GM18508 (cell line): ENCODE results near the gene MYBPHL.

ENCODE experiments used
- ATAC-seq: cut with Tn5 transposase; IDR thresholded peaks from one replicate; pipeline ENCODE4 v1.9.1; 2021; ENCODE audit warnings: moderate number of reproducible peaks; ENCODE audit not compliant: insufficient read depth, unreplicated experiment

MYBPHL gene

GRCh38 chr1:109254621-109255096, 52.2 kb downstream of the MYBPHL start:
- ATAC-seq = no peak

GRCh38 chr1:109253803-109254620, 52.8 kb downstream of the MYBPHL start:
- ATAC-seq = no peak

DNA sequence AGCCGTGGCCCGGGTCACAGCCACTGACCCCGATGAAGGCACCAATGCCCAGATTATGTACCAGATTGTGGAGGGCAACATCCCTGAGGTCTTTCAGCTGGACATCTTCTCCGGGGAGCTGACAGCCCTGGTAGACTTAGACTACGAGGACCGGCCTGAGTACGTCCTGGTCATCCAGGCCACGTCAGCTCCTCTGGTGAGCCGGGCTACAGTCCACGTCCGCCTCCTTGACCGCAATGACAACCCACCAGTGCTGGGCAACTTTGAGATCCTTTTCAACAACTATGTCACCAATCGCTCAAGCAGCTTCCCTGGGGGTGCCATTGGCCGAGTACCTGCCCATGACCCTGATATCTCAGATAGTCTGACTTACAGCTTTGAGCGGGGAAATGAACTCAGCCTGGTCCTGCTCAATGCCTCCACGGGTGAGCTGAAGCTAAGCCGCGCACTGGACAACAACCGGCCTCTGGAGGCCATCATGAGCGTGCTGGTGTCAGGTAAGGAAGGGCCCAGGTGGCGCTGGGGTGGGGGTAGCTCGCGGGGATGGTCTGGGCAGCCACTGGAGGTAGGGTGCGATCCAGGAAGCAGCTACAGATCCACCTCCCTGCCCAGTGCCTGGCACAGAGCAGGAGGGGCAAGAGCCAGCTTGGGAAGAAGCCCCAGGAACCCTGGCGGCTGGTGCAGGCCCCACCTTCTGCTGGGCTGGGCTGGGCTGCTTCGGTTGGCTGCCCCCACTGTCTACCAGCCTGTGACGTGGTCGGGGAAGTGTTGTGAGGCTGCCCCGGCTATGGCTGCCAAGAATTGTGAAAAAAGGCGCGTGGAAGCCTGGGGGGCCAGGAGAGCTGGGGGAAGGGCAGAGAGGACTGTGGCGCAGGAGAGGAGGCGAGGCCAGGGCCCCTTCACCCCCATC, 53.7 kb downstream of the MYBPHL start:
- no peak for ATAC-seq

- no peak for ATAC-seq
These were observed 54.5 kb downstream of the MYBPHL start for GRCh38 chr1:109252167-109252892.

DNA sequence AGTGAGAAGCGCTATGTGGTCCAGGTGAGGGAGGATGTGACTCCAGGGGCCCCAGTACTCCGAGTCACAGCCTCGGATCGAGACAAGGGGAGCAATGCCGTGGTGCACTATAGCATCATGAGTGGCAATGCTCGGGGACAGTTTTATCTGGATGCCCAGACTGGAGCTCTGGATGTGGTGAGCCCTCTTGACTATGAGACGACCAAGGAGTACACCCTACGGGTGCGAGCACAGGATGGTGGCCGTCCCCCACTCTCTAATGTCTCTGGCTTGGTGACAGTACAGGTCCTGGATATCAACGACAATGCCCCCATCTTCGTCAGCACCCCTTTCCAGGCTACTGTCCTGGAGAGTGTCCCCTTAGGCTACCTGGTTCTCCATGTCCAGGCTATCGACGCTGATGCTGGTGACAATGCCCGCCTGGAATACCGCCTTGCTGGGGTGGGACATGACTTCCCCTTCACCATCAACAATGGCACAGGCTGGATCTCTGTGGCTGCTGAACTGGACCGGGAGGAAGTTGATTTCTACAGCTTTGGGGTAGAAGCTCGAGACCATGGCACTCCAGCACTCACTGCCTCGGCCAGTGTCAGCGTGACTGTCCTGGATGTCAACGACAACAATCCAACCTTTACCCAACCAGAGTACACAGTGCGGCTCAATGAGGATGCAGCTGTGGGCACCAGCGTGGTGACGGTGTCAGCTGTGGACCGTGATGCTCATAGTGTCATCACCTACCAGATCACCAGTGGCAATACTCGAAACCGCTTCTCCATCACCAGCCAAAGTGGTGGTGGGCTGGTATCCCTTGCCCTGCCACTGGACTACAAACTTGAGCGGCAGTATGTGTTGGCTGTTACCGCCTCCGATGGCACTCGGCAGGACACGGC, 55.3 kb downstream of the MYBPHL start:
- ATAC-seq = no peak

- ATAC-seq = no peak
These were observed 56.1 kb downstream of the MYBPHL start for GRCh38 chr1:109250454-109251276.

- no peak for ATAC-seq
These were observed 57.0 kb downstream of the MYBPHL start for GRCh38 chr1:109249654-109250401.

GRCh38 chr1:109248797-109249629, 57.8 kb downstream of the MYBPHL start, which contains the start of gene CELSR2:
CELSR2 (plus strand) TSS chr1:109249539; CDS start chr1:109250080, 541 bp downstream.
- no peak for ATAC-seq

- no peak for ATAC-seq
These were observed 58.4 kb downstream of the MYBPHL start for GRCh38 chr1:109248444-109248796.

- ATAC-seq = no peak
These were observed 59.1 kb downstream of the MYBPHL start for GRCh38 chr1:109247401-109248365.

DNA sequence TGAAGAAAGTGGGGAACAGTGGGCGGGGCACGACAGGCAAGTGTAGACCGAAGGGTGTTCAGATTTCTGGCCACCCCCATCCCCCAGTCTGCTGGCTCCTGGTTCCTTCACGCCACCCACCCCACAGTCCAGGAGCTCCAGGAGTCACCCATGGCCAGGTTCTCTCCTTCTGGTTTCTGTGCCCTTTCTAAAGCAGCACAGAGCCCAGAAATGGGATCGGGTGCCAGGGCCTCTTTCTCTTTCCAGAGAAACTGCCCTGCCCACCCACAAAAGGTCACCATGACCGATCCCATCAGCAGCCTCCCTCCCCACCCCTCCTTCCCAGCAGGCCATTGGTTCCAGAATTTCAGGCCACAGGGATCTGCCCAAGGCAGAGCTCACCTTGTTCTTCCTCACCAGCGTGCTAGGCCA, 60.7 kb downstream of the MYBPHL start:
- ATAC-seq = no peak

DNA sequence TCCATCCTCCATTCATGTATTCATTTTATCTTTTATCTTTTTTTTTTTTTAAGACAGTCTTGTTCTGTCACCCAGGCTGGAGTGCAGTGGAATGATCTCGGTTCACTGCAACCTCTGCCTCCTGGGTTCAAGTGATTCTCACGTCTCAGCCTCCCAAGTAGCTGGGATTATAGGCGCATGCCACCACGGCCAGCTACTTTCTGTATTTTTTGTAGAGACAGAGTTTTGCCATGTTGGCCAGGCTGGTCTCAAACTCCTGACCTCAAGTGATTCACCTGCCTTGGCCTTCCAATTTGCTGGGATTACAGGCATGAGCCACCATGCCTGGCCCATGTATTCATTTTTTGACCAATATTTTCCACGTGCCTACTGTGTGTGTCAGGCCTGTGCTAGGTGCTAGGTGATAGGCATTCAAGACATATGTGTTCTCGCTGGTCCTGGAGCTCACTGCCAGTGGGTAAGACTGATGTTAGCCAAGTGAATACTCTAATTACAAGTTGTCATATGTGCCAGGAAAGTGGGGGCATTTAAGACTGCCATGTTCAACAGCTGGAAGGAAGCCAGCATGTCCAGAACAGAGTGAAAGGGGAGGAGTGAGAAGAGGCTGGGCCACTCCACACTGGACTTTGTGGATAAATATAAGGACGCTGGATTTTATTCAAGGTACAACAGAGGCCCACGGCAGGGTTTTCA, 62.8 kb downstream of the MYBPHL start:
- ATAC-seq = no peak

DNA sequence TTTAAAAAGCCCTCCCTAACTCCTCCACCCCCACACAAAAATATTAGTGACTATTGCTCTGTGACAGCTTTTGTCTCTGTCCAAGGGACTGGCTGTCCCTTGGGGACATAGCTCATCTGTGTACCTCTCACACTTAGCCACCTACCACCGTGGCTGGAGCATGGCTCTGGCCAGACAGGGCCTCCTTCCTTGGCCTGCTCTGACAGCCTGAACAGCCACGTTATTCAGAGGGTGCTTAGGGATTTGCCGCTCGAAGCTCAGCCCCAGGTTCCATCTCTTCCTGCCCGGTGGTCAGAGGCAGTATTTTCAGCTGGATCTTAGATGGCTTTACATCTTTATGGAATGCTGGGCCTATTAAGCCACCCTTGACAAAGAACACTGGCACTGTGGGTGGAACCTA, 63.6 kb downstream of the MYBPHL start:
- ATAC-seq = no peak

DNA sequence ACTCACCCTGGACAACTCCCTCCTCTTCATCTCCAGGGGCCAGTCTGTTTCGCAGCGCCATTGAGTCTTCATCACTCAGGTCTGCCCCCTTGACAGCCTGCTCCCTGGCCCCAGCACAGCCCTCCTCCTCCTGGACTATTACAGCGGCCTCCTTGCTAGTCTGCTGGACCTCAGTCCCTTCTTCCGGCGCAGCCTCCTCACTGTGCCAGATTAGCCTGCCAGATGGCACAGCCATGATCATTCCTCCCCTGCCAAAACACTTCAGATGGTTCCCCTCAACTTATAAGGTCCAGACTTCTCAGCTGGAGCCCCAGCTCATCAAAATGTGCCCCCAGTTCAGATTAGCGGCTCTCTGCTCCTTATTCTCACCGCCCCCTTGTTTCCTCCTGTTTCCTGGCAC, 64.4 kb downstream of the MYBPHL start:
- ATAC-seq = no peak
